ENCODE measurements around the gene ZNF665.
"Not testable (repeated sequence)": the region's sequence is repeated elsewhere in the genome, so short reads cannot be mapped to it uniquely, and the experiment has no call there.

ZNF665 gene

GRCh38 chr19:53190253-53190652 lies 2.9 kb downstream of the ZNF665 start:
- Histone ChIP-seq H3K9me3 (ENCODE audit: control insufficient read depth in 1 of 2, low read length in 2 of 2) (peaks cover 2 to 13% of the 10 kb centered on the region in 2 donors), H3K27me3 (ENCODE audit: control insufficient read depth in 1 of 2, insufficient read depth in 2 of 2, low read length in 2 of 2) (no peaks in the 10 kb centered on the region), H3K4me3 (ENCODE audit: low read depth in 1 of 2, low read length in 2 of 2) (no peak overlapping the region), H3K36me3 (ENCODE audit: control insufficient read depth in 1 of 2, insufficient read depth in 2 of 2, low read length in 2 of 2) (no peaks in the 10 kb centered on the region), H3K4me1 (ENCODE audit: control insufficient read depth in 1 of 2, insufficient read depth in 2 of 2, low read length in 2 of 2) (peaks cover 0 to 9% of the 10 kb centered on the region in 2 donors), H3K9ac (ENCODE audit: low read depth in 1 of 2, low read length in 2 of 2) (no peak overlapping the region), H3K27ac (ENCODE audit: low read depth, low read length) (no peak overlapping the region)

GRCh38 chr19:53189691-53190198 lies 3.4 kb downstream of the ZNF665 start:
- not testable (repeated sequence) for H3K27me3 ChIP-seq (ENCODE audit: control insufficient read depth in 1 of 2, insufficient read depth in 2 of 2, low read length in 2 of 2); H3K4me3 ChIP-seq (ENCODE audit: low read depth in 1 of 2, low read length in 2 of 2); H3K4me1 ChIP-seq (ENCODE audit: control insufficient read depth in 1 of 2, insufficient read depth in 2 of 2, low read length in 2 of 2); H3K9ac ChIP-seq (ENCODE audit: low read depth in 1 of 2, low read length in 2 of 2); H3K36me3 ChIP-seq (ENCODE audit: control insufficient read depth in 1 of 2, insufficient read depth in 2 of 2, low read length in 2 of 2); H3K27ac ChIP-seq (ENCODE audit: low read depth, low read length)
- peaks cover 2 to 13% of the 10 kb centered on the region in 2 donors for H3K9me3 ChIP-seq (ENCODE audit: control insufficient read depth in 1 of 2, low read length in 2 of 2)

GRCh38 chr19:53185155-53185882 lies 7.8 kb downstream of the ZNF665 start:
- not testable (repeated sequence) for H3K4me1 ChIP-seq (ENCODE audit: control insufficient read depth in 1 of 2, insufficient read depth in 2 of 2, low read length in 2 of 2); H3K27me3 ChIP-seq (ENCODE audit: control insufficient read depth in 1 of 2, insufficient read depth in 2 of 2, low read length in 2 of 2); H3K36me3 ChIP-seq (ENCODE audit: control insufficient read depth in 1 of 2, insufficient read depth in 2 of 2, low read length in 2 of 2); H3K27ac ChIP-seq (ENCODE audit: low read depth, low read length); H3K4me3 ChIP-seq (ENCODE audit: low read depth in 1 of 2, low read length in 2 of 2); H3K9me3 ChIP-seq (ENCODE audit: control insufficient read depth in 1 of 2, low read length in 2 of 2); H3K9ac ChIP-seq (ENCODE audit: low read depth in 1 of 2, low read length in 2 of 2)

- peaks cover 5 to 7% of the 10 kb centered on the region in 2 donors for H3K9me3 ChIP-seq (ENCODE audit: control insufficient read depth in 1 of 2, low read length in 2 of 2)
- H3K9ac ChIP-seq (ENCODE audit: low read depth in 1 of 2, low read length in 2 of 2) = no peak overlapping the region
- H3K4me3 ChIP-seq (ENCODE audit: low read depth in 1 of 2, low read length in 2 of 2) = no peak overlapping the region
- H3K36me3 ChIP-seq (ENCODE audit: control insufficient read depth in 1 of 2, insufficient read depth in 2 of 2, low read length in 2 of 2) = peaks cover 3 to 5% of the 10 kb centered on the region in 2 donors
- no peaks in the 10 kb centered on the region for H3K27me3 ChIP-seq (ENCODE audit: control insufficient read depth in 1 of 2, insufficient read depth in 2 of 2, low read length in 2 of 2)
- H3K4me1 ChIP-seq (ENCODE audit: control insufficient read depth in 1 of 2, insufficient read depth in 2 of 2, low read length in 2 of 2) = no peaks in the 10 kb centered on the region
- no peak overlapping the region for H3K27ac ChIP-seq (ENCODE audit: low read depth, low read length)
These were observed 9.9 kb downstream of the ZNF665 start for GRCh38 chr19:53183146-53183764.

- Histone ChIP-seq H3K4me1 (ENCODE audit: control insufficient read depth in 1 of 2, insufficient read depth in 2 of 2, low read length in 2 of 2) (no peaks in the 10 kb centered on the region), H3K9me3 (ENCODE audit: control insufficient read depth in 1 of 2, low read length in 2 of 2) (peaks cover 5 to 15% of the 10 kb centered on the region in 2 donors), H3K27ac (ENCODE audit: low read depth, low read length) (no peak overlapping the region), H3K9ac (ENCODE audit: low read depth in 1 of 2, low read length in 2 of 2) (no peak overlapping the region), H3K4me3 (ENCODE audit: low read depth in 1 of 2, low read length in 2 of 2) (no peak overlapping the region), H3K36me3 (ENCODE audit: control insufficient read depth in 1 of 2, insufficient read depth in 2 of 2, low read length in 2 of 2) (peaks cover 3 to 5% of the 10 kb centered on the region in 2 donors), H3K27me3 (ENCODE audit: control insufficient read depth in 1 of 2, insufficient read depth in 2 of 2, low read length in 2 of 2) (no peaks in the 10 kb centered on the region)
These were observed 11.0 kb downstream of the ZNF665 start for GRCh38 chr19:53182202-53182601.

DNA sequence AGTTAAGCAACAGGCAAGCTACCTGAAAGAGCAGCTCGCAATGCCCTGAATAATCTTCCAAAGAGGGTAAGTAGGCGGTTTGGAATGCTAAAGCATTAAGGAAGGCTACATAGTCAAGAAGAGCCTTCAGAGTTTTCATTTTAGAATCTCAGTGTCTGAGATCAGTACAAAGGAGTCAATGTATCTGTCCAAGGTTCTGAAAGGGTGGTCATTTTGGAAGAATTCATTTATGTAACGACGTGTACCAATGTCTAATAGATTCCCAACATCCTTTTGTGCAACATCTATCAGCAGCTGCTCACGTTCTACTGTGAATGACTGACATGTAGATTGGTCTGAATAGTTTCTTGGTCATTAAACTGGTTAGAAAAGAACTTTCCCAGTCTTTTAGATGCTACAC lies 15.2 kb downstream of the ZNF665 start:
- H3K27ac ChIP-seq (ENCODE audit: low read depth, low read length) = no peak overlapping the region
- H3K4me3 ChIP-seq (ENCODE audit: low read depth in 1 of 2, low read length in 2 of 2) = no peak overlapping the region
- H3K9ac ChIP-seq (ENCODE audit: low read depth in 1 of 2, low read length in 2 of 2) = no peak overlapping the region
- no peaks in the 10 kb centered on the region for H3K27me3 ChIP-seq (ENCODE audit: control insufficient read depth in 1 of 2, insufficient read depth in 2 of 2, low read length in 2 of 2)
- no peaks in the 10 kb centered on the region for H3K4me1 ChIP-seq (ENCODE audit: control insufficient read depth in 1 of 2, insufficient read depth in 2 of 2, low read length in 2 of 2)
- peaks cover 3 to 5% of the 10 kb centered on the region in 2 donors for H3K36me3 ChIP-seq (ENCODE audit: control insufficient read depth in 1 of 2, insufficient read depth in 2 of 2, low read length in 2 of 2)
- H3K9me3 ChIP-seq (ENCODE audit: control insufficient read depth in 1 of 2, low read length in 2 of 2) = peaks cover 22 to 30% of the 10 kb centered on the region in 2 donors

GRCh38 chr19:53172889-53173288 lies 20.3 kb downstream of the ZNF665 start:
- Histone ChIP-seq H3K27me3 (ENCODE audit: control insufficient read depth in 1 of 2, insufficient read depth in 2 of 2, low read length in 2 of 2) (no peaks in the 10 kb centered on the region), H3K9me3 (ENCODE audit: control insufficient read depth in 1 of 2, low read length in 2 of 2) (peaks cover 28 to 43% of the 10 kb centered on the region in 2 donors), H3K4me3 (ENCODE audit: low read depth in 1 of 2, low read length in 2 of 2) (no peak overlapping the region), H3K36me3 (ENCODE audit: control insufficient read depth in 1 of 2, insufficient read depth in 2 of 2, low read length in 2 of 2) (no peaks in the 10 kb centered on the region), H3K9ac (ENCODE audit: low read depth in 1 of 2, low read length in 2 of 2) (no peak overlapping the region), H3K4me1 (ENCODE audit: control insufficient read depth in 1 of 2, insufficient read depth in 2 of 2, low read length in 2 of 2) (no peaks in the 10 kb centered on the region), H3K27ac (ENCODE audit: low read depth, low read length) (no peak overlapping the region)

DNA sequence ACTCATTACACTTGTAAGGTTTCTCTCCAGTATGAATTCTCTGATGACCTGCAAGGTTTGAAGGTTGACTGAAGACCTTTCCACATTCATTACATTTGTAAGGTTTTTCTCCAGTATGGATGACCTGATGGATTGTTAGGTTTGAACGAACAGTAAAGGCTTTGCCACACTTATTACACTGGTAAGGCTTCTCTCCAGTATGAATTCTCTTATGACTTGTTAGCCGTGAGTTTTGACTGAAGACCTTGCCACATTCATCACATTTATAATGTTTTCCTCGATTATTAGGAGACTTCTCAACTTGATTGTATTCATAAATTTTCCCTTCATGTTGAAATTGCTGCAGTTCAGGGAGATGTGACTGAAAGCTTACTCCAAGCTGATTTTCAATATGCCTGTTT lies 27.5 kb downstream of the ZNF665 start:
- peaks cover 11 to 13% of the 10 kb centered on the region in 2 donors for H3K36me3 ChIP-seq (ENCODE audit: control insufficient read depth in 1 of 2, insufficient read depth in 2 of 2, low read length in 2 of 2)
- H3K4me3 ChIP-seq (ENCODE audit: low read depth in 1 of 2, low read length in 2 of 2) = peak overlapping the region in 1 of 2 donors; percentile 30
- no peak overlapping the region for H3K9ac ChIP-seq (ENCODE audit: low read depth in 1 of 2, low read length in 2 of 2)
- no peaks in the 10 kb centered on the region for H3K4me1 ChIP-seq (ENCODE audit: control insufficient read depth in 1 of 2, insufficient read depth in 2 of 2, low read length in 2 of 2)
- H3K9me3 ChIP-seq (ENCODE audit: control insufficient read depth in 1 of 2, low read length in 2 of 2) = peaks cover 41 to 54% of the 10 kb centered on the region in 2 donors
- H3K27me3 ChIP-seq (ENCODE audit: control insufficient read depth in 1 of 2, insufficient read depth in 2 of 2, low read length in 2 of 2) = no peaks in the 10 kb centered on the region
- no peak overlapping the region for H3K27ac ChIP-seq (ENCODE audit: low read depth, low read length)

- Histone ChIP-seq H3K27ac (ENCODE audit: low read depth, low read length) (no peak overlapping the region), H3K9me3 (ENCODE audit: control insufficient read depth in 1 of 2, low read length in 2 of 2) (peaks cover 37 to 39% of the 10 kb centered on the region in 2 donors), H3K4me3 (ENCODE audit: low read depth in 1 of 2, low read length in 2 of 2) (no peak overlapping the region), H3K4me1 (ENCODE audit: control insufficient read depth in 1 of 2, insufficient read depth in 2 of 2, low read length in 2 of 2) (no peaks in the 10 kb centered on the region), H3K9ac (ENCODE audit: low read depth in 1 of 2, low read length in 2 of 2) (no peak overlapping the region), H3K36me3 (ENCODE audit: control insufficient read depth in 1 of 2, insufficient read depth in 2 of 2, low read length in 2 of 2) (peaks cover 9 to 11% of the 10 kb centered on the region in 2 donors), H3K27me3 (ENCODE audit: control insufficient read depth in 1 of 2, insufficient read depth in 2 of 2, low read length in 2 of 2) (no peaks in the 10 kb centered on the region)
These were observed 32.0 kb downstream of the ZNF665 start for GRCh38 chr19:53161123-53161522.

DNA sequence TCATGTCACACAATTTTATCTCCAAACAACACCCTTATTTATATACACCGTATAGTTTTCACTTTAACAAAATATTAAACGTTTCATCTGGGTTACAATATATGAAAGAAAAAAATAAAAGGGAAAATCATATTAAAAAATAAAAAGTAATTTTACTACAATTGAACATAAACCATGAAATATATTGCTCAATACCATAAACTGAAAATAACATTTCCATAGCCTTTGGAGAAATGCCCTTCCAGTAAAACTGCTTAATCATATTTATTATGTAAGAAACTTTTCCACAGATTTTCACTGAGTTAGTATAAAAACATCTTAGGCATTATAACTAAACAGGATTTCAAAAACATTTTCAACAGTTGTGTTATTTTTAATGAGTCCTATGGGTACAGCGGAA lies 32.8 kb downstream of the ZNF665 start:
- Histone ChIP-seq H3K9me3 (ENCODE audit: control insufficient read depth in 1 of 2, low read length in 2 of 2) (peaks cover 30 to 31% of the 10 kb centered on the region in 2 donors), H3K9ac (ENCODE audit: low read depth in 1 of 2, low read length in 2 of 2) (no peak overlapping the region), H3K27ac (ENCODE audit: low read depth, low read length) (no peak overlapping the region), H3K4me3 (ENCODE audit: low read depth in 1 of 2, low read length in 2 of 2) (no peak overlapping the region), H3K4me1 (ENCODE audit: control insufficient read depth in 1 of 2, insufficient read depth in 2 of 2, low read length in 2 of 2) (no peaks in the 10 kb centered on the region), H3K36me3 (ENCODE audit: control insufficient read depth in 1 of 2, insufficient read depth in 2 of 2, low read length in 2 of 2) (peaks cover 4 to 5% of the 10 kb centered on the region in 2 donors), H3K27me3 (ENCODE audit: control insufficient read depth in 1 of 2, insufficient read depth in 2 of 2, low read length in 2 of 2) (no peaks in the 10 kb centered on the region)
